Measurements from ENCODE around the gene ANGEL1. TPM values are rescaled to one million over a fixed set of nuclear protein-coding genes. Genes with fewer than 3 reads are reported as not detected.
A peak's percentile ranks its signal among the peaks of the same experiment; 100 is the strongest.

The ANGEL1 gene, protein sequence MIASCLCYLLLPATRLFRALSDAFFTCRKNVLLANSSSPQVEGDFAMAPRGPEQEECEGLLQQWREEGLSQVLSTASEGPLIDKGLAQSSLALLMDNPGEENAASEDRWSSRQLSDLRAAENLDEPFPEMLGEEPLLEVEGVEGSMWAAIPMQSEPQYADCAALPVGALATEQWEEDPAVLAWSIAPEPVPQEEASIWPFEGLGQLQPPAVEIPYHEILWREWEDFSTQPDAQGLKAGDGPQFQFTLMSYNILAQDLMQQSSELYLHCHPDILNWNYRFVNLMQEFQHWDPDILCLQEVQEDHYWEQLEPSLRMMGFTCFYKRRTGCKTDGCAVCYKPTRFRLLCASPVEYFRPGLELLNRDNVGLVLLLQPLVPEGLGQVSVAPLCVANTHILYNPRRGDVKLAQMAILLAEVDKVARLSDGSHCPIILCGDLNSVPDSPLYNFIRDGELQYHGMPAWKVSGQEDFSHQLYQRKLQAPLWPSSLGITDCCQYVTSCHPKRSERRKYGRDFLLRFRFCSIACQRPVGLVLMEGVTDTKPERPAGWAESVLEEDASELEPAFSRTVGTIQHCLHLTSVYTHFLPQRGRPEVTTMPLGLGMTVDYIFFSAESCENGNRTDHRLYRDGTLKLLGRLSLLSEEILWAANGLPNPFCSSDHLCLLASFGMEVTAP
- 10 to 100 TPM; 19.6 to 23.6 TPM for total RNA-seq

DNA sequence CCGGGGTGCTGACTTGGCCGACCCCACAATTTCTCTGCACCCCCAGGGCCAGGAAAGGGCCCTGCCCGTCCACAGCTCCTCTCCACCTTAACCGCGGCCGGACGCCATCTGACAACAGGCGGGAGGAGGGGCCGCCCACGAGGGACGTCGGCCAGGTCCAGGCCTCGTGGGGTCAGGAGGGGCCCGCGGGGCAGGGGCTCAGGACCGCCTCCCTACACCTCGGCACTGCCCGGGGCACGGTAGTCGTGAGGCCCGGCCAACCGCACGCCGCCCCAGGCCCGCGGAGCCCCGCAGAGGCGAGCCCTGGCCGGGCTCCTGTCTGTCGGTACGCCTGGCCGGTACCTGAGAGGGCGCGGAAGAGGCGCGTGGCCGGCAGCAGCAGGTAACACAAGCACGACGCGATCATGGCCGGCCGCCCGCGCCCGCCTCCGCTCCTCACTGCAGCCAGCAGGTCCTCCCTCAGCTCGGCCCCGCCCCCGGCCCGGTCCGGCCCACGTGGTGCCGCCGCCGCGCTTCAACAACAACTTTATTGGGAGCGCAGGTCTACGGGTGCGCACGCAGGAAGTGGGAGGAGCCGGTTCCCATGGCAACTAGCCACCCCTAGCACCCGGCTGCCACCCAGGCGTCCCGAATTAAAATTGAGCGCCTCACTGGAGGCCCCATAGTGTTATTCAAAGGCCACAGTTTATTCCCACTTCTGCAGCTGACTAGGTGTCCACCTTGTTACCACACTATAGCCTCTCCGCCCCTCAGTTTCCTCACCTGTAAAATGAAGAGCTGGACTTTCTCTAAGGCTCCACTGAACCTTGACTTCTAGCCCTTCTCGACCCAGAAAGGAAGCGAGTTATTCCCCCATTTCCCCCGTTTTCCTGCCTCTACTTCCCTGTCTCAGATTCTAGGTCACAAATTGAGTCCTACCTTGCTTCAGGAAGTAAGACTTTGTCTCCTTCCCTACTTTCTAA, at the start of gene ANGEL1:
Gene ANGEL1, minus strand, starts transcription at position 461 of the 962 bp plus-strand sequence. Its CDS starts 55 bp downstream, at position 406.
- DNase-seq (ENCODE audit: low spot score), result peak; percentile 98
- Histone ChIP-seq H3K4me3 (peak within 1 kb of the TSS; percentile 76 to 81), H3K4me1 (peaks cover 0 to 26% of the 10 kb centered on the region in 2 donors), H3K9me3 (no peaks in the 10 kb centered on the region), H3K27me3 (no peaks in the 10 kb centered on the region), H3K36me3 (peaks cover 11% of the 10 kb centered on the region), H3K27ac (peak within 1 kb of the TSS; percentile 91 to 94)
- TF ChIP-seq, protein P1, sequence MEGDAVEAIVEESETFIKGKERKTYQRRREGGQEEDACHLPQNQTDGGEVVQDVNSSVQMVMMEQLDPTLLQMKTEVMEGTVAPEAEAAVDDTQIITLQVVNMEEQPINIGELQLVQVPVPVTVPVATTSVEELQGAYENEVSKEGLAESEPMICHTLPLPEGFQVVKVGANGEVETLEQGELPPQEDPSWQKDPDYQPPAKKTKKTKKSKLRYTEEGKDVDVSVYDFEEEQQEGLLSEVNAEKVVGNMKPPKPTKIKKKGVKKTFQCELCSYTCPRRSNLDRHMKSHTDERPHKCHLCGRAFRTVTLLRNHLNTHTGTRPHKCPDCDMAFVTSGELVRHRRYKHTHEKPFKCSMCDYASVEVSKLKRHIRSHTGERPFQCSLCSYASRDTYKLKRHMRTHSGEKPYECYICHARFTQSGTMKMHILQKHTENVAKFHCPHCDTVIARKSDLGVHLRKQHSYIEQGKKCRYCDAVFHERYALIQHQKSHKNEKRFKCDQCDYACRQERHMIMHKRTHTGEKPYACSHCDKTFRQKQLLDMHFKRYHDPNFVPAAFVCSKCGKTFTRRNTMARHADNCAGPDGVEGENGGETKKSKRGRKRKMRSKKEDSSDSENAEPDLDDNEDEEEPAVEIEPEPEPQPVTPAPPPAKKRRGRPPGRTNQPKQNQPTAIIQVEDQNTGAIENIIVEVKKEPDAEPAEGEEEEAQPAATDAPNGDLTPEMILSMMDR (IDR thresholded peaks at IDR 0.05), result peak in 1 of 2 donors; percentile 6

DNA sequence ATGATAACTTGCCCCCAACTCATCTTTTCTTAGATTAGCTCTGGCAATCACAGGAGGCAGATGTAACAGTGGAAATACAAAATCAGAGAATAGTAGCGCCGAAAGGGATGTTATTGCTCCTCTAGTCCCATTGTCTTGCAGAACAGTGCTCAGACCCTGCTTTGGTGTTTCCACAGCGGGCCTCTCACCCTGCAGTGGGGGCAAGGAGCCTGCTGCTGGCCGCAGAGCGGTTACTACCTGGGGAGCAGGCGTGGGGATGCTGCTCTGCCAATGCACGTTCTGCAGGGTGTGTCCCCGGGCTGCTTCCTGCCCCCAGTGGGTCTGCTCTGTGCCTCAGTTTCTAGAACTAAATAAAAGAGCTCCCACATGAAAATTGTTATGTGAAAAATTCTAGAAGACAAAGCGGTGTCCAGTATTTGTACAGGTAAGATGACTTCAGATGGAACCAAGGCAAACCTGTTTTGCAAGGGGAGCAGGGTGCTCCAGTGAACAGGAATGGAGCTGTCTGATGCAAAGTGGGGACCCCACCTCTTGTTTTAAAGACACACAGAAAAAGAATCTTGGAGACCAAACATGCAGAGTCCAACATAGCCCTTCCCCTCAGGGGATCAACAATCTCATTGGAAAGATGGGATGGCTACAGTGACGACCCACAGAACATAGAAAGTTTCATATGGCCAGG, 49.0 kb upstream of the ANGEL1 start:
- Histone ChIP-seq H3K27ac (no peak overlapping the region), H3K4me1 (no peaks in the 10 kb centered on the region), H3K27me3 (no peaks in the 10 kb centered on the region), H3K9me3 (no peaks in the 10 kb centered on the region), H3K4me3 (no peak overlapping the region), H3K36me3 (no peaks in the 10 kb centered on the region)
- TF ChIP-seq, protein P1 (IDR thresholded peaks at IDR 0.05), result no peak
- no peak for DNase-seq (ENCODE audit: low spot score)

DNA sequence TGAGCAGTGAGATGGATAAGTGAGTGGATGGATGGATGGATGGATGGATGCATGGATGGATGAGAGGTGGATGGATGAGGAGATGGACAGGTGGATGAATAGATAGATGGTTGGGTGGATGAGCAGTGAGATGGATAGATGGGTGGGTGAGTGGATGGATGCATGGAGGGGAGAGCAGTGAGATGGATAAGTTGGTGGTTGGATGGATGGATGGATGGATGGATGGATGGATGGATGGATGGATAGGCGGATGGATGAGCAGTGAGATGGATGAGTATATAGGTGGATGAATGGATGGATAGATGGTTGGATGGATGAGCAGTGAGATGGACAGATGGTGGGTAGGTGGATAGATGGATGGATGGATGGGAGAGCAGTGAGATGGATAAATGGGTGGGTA, 44.1 kb upstream of the ANGEL1 start:
- TF ChIP-seq, protein P1 (IDR thresholded peaks at IDR 0.05), result no peak
- no peak for DNase-seq (ENCODE audit: low spot score)
- no peak overlapping the region for H3K27ac ChIP-seq
- no peak overlapping the region for H3K4me3 ChIP-seq
- no peaks in the 10 kb centered on the region for H3K27me3 ChIP-seq
- H3K4me1 ChIP-seq, result no peaks in the 10 kb centered on the region
- no peaks in the 10 kb centered on the region for H3K36me3 ChIP-seq
- H3K9me3 ChIP-seq, result no peaks in the 10 kb centered on the region

DNA sequence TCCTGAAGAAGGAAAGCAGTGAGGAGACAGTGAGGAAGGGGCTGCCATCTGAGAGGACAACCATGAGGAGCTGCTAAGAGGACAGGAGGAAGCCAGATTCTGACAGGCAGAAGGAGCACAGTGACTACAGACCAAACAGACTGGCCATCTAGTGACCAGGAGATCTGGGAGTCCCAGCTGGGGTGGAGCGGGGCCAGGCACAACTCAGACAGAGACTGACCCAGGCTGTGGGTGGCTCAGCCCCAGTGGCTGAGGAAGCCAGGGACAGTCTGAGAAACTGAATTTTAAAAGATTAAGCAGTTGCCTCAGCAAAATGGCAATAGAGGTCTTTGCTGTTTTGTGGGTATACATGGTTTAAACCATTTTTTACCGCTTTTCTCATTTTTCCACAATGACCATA, 42.4 kb upstream of the ANGEL1 start:
- H3K4me3 ChIP-seq, result no peak overlapping the region
- H3K27me3 ChIP-seq, result no peaks in the 10 kb centered on the region
- no peaks in the 10 kb centered on the region for H3K36me3 ChIP-seq
- TF ChIP-seq, protein P1 (IDR thresholded peaks at IDR 0.05), result no peak
- DNase-seq (ENCODE audit: low spot score), result no peak
- H3K27ac ChIP-seq, result no peak overlapping the region
- no peaks in the 10 kb centered on the region for H3K4me1 ChIP-seq
- H3K9me3 ChIP-seq, result no peaks in the 10 kb centered on the region

DNA sequence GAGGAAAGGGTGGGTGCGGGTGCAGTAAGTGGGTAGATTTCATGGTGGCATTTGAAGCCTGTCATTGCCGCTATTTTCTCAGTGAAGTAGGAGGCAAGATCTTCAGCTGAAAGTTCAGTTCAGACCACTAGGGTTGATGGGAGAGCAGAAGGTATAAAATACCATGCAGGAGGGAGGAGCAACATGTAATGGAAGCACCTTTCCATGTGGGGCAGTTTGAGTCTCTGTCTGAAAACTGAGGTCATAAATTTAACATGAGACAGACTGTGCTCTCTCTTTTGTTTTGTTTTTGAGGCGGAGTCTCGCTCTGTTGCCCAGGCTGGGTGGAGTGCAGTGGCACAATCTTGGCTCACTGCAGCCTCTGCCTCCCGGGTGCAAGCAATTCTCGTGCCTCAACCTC, 36.2 kb upstream of the ANGEL1 start:
- no peaks in the 10 kb centered on the region for H3K27me3 ChIP-seq
- DNase-seq (ENCODE audit: low spot score), result no peak
- H3K9me3 ChIP-seq, result no peaks in the 10 kb centered on the region
- H3K27ac ChIP-seq, result no peak overlapping the region
- H3K36me3 ChIP-seq, result no peaks in the 10 kb centered on the region
- H3K4me1 ChIP-seq, result no peaks in the 10 kb centered on the region
- no peak overlapping the region for H3K4me3 ChIP-seq
- TF ChIP-seq, protein P1 (IDR thresholded peaks at IDR 0.05), result no peak

Measured in right atrium auricular region (tissue), 2 donors.